Stimulated activated naive B cell treated with anti-CD40 and anti-IgM and Interleukin-4, amounts not matched to agents 10 μg/mL and 1 μg/mL and 100 μg/mL, for 72 hours (primary cell): ENCODE results near the gene RHBDL1.

Source experiments
- ATAC-seq, 2 donors: fragments of 150-1000 bp; cut with Tn5 transposase; replicated peaks; 2 replicates each; pipeline ENCODE4 v1.10.0; 2021; ENCODE audit warnings: moderate library complexity in 1 of 2
- DNase-seq: peaks from one replicate; pipeline ENCODE4 v3.0.0; 2021
- H3K27ac Mint-ChIP-seq: one replicate; pipeline ENCODE4 v1.8.0; 2022; ENCODE audit warnings: mild to moderate bottlenecking, mixed read lengths
- H3K27me3 Mint-ChIP-seq, 2 donors: one replicate each; pipeline ENCODE4 v1.8.0; 2022; ENCODE audit warnings: mixed read lengths in 2 of 2
- H3K36me3 Mint-ChIP-seq, 2 donors: one replicate each; pipeline ENCODE4 v1.8.0; 2022; ENCODE audit warnings: mixed read lengths in 2 of 2, mild to moderate bottlenecking in 1 of 2
- H3K4me1 Mint-ChIP-seq, 2 donors: one replicate each; pipeline ENCODE4 v1.8.0; 2022; ENCODE audit warnings: mixed read lengths in 2 of 2, mild to moderate bottlenecking in 1 of 2
- H3K4me3 Mint-ChIP-seq, 2 donors: one replicate each; pipeline ENCODE4 v1.8.0; 2022; ENCODE audit warnings: mild to moderate bottlenecking in 2 of 2, mixed read lengths in 2 of 2, moderate library complexity in 1 of 2
- H3K9me3 Mint-ChIP-seq, 2 donors: one replicate each; pipeline ENCODE4 v1.8.0; 2022; ENCODE audit warnings: mixed read lengths in 2 of 2, mild to moderate bottlenecking in 1 of 2

RHBDL1 gene

DNA sequence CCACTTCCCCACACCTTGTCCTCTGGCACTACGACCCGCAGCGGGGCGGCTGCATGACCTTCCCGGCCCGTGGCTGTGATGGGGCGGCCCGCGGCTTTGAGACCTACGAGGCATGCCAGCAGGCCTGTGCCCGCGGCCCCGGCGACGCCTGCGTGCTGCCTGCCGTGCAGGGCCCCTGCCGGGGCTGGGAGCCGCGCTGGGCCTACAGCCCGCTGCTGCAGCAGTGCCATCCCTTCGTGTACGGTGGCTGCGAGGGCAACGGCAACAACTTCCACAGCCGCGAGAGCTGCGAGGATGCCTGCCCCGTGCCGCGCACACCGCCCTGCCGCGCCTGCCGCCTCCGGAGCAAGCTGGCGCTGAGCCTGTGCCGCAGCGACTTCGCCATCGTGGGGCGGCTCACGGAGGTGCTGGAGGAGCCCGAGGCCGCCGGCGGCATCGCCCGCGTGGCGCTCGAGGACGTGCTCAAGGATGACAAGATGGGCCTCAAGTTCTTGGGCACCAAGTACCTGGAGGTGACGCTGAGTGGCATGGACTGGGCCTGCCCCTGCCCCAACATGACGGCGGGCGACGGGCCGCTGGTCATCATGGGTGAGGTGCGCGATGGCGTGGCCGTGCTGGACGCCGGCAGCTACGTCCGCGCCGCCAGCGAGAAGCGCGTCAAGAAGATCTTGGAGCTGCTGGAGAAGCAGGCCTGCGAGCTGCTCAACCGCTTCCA is 42.0 kb upstream of the RHBDL1 start:
- Mint-ChIP-seq H3K36me3 (peaks cover 6 to 13% of the 10 kb centered on the region in 2 donors), H3K27me3 (peaks cover 5 to 6% of the 10 kb centered on the region in 2 donors), H3K9me3 (peaks cover 0 to 2% of the 10 kb centered on the region in 2 donors), H3K27ac (no peak overlapping the region), H3K4me3 (no peak overlapping the region), H3K4me1 (peaks cover 15 to 18% of the 10 kb centered on the region in 2 donors)
- no peak for ATAC-seq
- no peak for DNase-seq

DNA sequence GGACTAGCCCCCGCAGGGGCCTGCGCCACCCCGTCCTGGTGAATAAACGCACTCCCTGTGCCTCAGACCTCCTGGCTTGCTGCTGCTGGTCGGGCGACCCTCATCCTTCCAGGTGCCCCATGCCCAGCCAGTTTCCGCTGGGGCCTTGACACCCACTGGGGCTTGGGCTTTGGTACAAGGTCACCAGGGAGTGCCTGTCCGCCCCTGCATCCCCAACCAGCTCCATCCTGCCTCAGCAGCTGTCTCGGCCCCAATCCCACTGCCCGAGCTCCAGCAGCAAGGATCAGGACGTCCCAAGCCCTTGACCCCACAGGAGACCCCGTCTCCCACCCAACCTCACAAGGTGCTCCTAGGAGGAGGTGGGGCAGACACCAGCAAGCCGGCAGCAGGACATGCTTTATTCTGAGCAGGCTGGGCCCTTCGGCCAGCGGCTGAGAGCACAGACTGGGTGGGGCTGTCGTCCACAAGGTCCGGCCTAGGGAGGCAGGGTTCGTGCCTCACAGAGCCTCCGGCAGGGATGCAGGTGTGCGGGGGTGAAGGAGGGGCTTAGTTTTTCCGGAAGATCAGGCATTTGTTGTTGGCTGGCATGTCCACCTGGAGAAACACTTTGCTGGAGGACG is 41.3 kb upstream of the RHBDL1 start:
- Mint-ChIP-seq H3K9me3 (peaks cover 0 to 2% of the 10 kb centered on the region in 2 donors), H3K27me3 (peaks cover 5 to 6% of the 10 kb centered on the region in 2 donors), H3K36me3 (peaks cover 6 to 7% of the 10 kb centered on the region in 2 donors), H3K4me3 (peak overlapping the region; percentile 53 to 61), H3K27ac (no peak overlapping the region), H3K4me1 (peaks cover 18 to 23% of the 10 kb centered on the region in 2 donors)
- no peak for DNase-seq
- ATAC-seq, result no peak

GRCh38 chr16:634996-635395 is 40.5 kb upstream of the RHBDL1 start:
- Mint-ChIP-seq H3K27ac (peak overlapping the region; percentile 62), H3K27me3 (peaks cover 5 to 6% of the 10 kb centered on the region in 2 donors), H3K4me3 (peak overlapping the region; percentile 78 to 80), H3K36me3 (peaks cover 6 to 7% of the 10 kb centered on the region in 2 donors), H3K9me3 (peaks cover 0 to 2% of the 10 kb centered on the region in 2 donors), H3K4me1 (peaks cover 18 to 24% of the 10 kb centered on the region in 2 donors)
- ATAC-seq, result no peak
- no peak for DNase-seq

- H3K4me1 Mint-ChIP-seq, result peaks cover 20 to 29% of the 10 kb centered on the region in 2 donors
- peaks cover 6 to 7% of the 10 kb centered on the region in 2 donors for H3K36me3 Mint-ChIP-seq
- H3K4me3 Mint-ChIP-seq, result peak overlapping the region; percentile 93 to 94
- peaks cover 5 to 6% of the 10 kb centered on the region in 2 donors for H3K27me3 Mint-ChIP-seq
- no peak overlapping the region for H3K27ac Mint-ChIP-seq
- ATAC-seq (peak; percentile 3 to 4), DNase-seq (no peak)
- H3K9me3 Mint-ChIP-seq, result peaks cover 0 to 2% of the 10 kb centered on the region in 2 donors
These were observed 39.8 kb upstream of the RHBDL1 start for GRCh38 chr16:635573-636205.

DNA sequence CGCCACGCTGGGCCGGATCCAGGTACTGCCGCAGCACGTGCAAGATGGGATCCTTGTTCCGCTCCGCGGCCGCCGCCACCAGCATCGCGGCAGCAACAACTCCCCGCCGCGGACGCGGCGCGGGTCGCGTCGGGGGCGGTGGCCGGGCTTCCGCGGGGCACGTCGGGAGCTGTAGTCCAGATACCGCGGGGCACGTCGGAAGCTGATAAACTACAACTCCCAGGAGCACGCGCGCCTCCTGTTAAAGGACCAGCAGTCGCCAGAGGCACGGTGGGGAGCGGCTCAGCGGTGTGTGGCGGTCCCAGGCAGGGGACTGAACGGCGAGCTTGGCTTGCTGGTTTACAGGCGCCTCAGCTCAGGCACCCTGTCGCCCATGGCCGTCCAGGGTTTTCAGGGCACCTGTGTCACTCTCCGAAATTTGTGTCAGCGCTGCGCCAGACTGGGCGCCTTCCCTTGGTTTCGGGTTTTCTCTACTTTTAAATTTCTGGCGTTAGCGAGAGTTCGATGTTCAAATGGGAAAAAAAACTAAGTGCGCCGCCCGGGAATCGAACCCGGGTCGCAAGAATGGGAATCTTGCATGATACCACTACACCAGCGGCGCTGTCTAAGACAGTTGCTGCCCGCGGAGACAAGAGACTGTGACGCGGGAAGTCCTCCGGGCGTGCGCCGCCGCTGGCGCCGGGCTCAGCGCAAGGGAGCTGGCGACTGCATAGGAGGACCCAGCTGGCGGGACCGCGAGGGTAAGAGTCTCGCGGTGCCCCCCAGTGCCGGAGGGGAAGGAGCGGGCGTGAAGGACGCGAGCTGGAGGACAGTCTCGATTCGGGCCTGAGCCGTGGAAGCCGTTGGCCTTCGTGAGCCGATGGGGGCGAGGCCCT is 39.0 kb upstream of the RHBDL1 start, which contains the start of gene METTL26:
Gene METTL26 (minus strand): TSS at position 100 of the 875 bp plus-strand sequence. CDS start 15 bp downstream, at position 85.
- peaks cover 20 to 29% of the 10 kb centered on the region in 2 donors for H3K4me1 Mint-ChIP-seq
- H3K4me3 Mint-ChIP-seq, result peak within 1 kb of the TSS; percentile 93 to 94
- peaks cover 0 to 2% of the 10 kb centered on the region in 2 donors for H3K9me3 Mint-ChIP-seq
- peak; percentile 91 to 92 for ATAC-seq
- peak; percentile 88 for DNase-seq
- H3K27ac Mint-ChIP-seq, result peak within 1 kb of the TSS; percentile 100
- H3K36me3 Mint-ChIP-seq, result peaks cover 6 to 7% of the 10 kb centered on the region in 2 donors
- peaks cover 5 to 6% of the 10 kb centered on the region in 2 donors for H3K27me3 Mint-ChIP-seq

GRCh38 chr16:637081-638018 is 38.1 kb upstream of the RHBDL1 start:
- Mint-ChIP-seq H3K4me3 (peak overlapping the region; percentile 93 to 94), H3K36me3 (peaks cover 4 to 7% of the 10 kb centered on the region in 2 donors), H3K27ac (peak overlapping the region; percentile 100), H3K4me1 (peaks cover 18 to 30% of the 10 kb centered on the region in 2 donors), H3K27me3 (peaks cover 5 to 6% of the 10 kb centered on the region in 2 donors), H3K9me3 (peaks cover 0 to 2% of the 10 kb centered on the region in 2 donors)
- peak in 1 of 2 donors; percentile 64 for ATAC-seq
- DNase-seq, result no peak

GRCh38 chr16:638034-638543 is 37.4 kb upstream of the RHBDL1 start:
- peaks cover 21 to 37% of the 10 kb centered on the region in 2 donors for H3K4me1 Mint-ChIP-seq
- DNase-seq, result no peak
- no peak for ATAC-seq
- no peak overlapping the region for H3K4me3 Mint-ChIP-seq
- H3K27ac Mint-ChIP-seq, result no peak overlapping the region
- H3K27me3 Mint-ChIP-seq, result peaks cover 5 to 6% of the 10 kb centered on the region in 2 donors
- peaks cover 0 to 2% of the 10 kb centered on the region in 2 donors for H3K9me3 Mint-ChIP-seq
- peaks cover 4 to 7% of the 10 kb centered on the region in 2 donors for H3K36me3 Mint-ChIP-seq

- Mint-ChIP-seq H3K27ac (no peak overlapping the region), H3K4me3 (no peak overlapping the region), H3K4me1 (peaks cover 23 to 44% of the 10 kb centered on the region in 2 donors), H3K36me3 (peaks cover 6 to 7% of the 10 kb centered on the region in 2 donors), H3K27me3 (peaks cover 5 to 6% of the 10 kb centered on the region in 2 donors), H3K9me3 (peaks cover 0 to 2% of the 10 kb centered on the region in 2 donors)
- ATAC-seq (no peak), DNase-seq (no peak)
These were observed 36.6 kb upstream of the RHBDL1 start for GRCh38 chr16:638836-639235.

- peak overlapping the region; percentile 59 for H3K27ac Mint-ChIP-seq
- peaks cover 11 to 17% of the 10 kb centered on the region in 2 donors for H3K36me3 Mint-ChIP-seq
- no peak for DNase-seq
- H3K9me3 Mint-ChIP-seq, result peaks cover 0 to 2% of the 10 kb centered on the region in 2 donors
- peaks cover 28 to 47% of the 10 kb centered on the region in 2 donors for H3K4me1 Mint-ChIP-seq
- H3K27me3 Mint-ChIP-seq, result peaks cover 5 to 6% of the 10 kb centered on the region in 2 donors
- no peak for ATAC-seq
- peak overlapping the region; percentile 60 to 77 for H3K4me3 Mint-ChIP-seq
These were observed 34.9 kb upstream of the RHBDL1 start for GRCh38 chr16:640614-641013.

DNA sequence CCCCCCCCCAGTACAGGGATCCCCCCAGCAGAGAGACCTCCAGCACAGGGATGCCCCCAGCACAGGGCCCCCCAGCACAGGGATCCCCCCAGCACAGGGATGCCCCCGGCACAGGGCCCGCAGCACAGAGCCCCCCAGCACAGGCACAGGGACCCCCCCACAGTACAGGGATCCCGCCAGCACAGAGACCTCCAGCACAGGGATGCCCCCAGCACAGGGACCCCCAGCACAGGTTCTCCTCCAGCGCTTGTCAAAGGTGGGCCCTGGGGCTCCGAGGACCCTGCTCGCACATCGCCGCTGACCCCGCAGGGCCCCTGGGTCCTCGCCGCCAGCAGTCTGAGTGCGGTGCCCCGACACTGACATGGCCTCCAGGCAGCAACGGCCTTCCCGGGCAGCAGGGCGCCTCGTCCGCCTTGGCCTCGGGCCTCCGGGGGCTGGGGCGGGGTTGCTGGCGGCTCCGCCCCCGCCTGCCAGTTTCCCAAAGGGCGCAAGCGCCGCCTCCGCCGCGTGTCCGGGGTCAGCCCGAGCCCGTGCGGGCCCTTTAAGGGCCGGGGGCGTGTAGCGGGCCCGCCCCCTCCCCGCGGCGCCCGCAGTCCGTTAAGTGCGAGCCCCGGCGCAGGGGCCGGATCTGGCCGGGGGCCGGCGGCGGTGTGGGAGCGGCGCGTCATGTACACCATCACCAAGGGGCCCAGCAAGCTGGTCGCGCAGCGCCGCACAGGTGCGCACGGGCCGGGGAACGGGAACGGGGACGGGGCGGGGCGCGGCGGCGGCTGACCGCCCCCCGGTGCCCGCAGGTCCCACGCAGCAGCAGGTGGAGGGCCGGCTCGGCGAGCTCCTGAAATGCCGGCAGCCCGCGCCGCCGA is 33.9 kb upstream of the RHBDL1 start, which contains the start of gene MCRIP2:
Gene MCRIP2 (plus strand): TSS at position 503 of the 863 bp plus-strand sequence. CDS start 164 bp downstream, at position 667.
- peaks cover 0 to 2% of the 10 kb centered on the region in 2 donors for H3K9me3 Mint-ChIP-seq
- DNase-seq (peak; percentile 78), ATAC-seq (peak; percentile 64 to 65)
- peak within 1 kb of the TSS; percentile 83 to 84 for H3K4me3 Mint-ChIP-seq
- H3K4me1 Mint-ChIP-seq, result peaks cover 24 to 50% of the 10 kb centered on the region in 2 donors
- peaks cover 11 to 13% of the 10 kb centered on the region in 2 donors for H3K36me3 Mint-ChIP-seq
- peak within 1 kb of the TSS; percentile 73 for H3K27ac Mint-ChIP-seq
- H3K27me3 Mint-ChIP-seq, result peaks cover 3 to 4% of the 10 kb centered on the region in 2 donors

DNA sequence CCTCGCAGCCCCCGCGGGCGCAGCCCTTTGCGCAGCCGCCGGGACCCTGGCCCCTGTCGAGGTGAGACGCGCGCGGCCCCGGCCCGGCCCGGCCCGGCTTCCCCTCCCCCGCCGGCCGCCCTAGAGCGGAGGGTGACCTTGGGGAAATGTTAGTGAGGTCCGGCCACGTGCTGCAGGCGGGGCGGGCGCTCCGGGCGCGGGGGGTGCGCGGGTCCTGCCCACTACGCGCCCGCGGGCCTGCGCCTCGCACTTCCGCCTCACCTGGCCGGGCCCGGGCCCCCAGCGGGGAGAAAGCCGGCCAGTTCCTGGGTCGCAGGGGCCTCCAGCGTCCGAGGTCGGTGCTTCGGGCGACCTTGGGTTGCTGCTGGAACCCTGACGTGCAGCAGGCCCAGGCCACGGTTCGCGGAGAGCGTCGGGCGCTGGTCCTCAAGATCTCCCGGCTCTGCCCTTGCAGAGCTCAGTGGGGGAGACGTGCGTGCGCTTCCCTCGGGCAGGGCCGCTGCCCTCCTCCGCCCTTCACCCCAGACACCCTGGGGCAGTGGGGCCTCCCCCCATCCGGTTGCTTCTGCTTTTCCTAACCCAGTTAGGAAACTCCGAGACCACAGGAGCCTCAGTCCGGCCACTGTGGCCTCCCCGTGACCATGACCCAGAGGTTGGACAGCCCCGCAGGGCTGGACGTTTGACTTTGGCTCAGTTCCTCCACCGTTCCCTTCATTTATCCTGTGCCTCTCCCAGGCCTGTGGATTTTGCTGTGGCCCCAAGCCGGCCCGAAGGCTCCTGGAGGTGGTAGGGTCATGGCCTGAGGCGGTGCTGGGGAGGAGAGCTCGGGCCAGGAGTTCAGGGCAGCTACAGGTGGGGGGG is 33.1 kb upstream of the RHBDL1 start:
- peaks cover 23 to 54% of the 10 kb centered on the region in 2 donors for H3K4me1 Mint-ChIP-seq
- H3K27me3 Mint-ChIP-seq, result no peaks in the 10 kb centered on the region
- DNase-seq (peak; percentile 43), ATAC-seq (peak; percentile 63 to 67)
- no peaks in the 10 kb centered on the region for H3K9me3 Mint-ChIP-seq
- H3K27ac Mint-ChIP-seq, result peak overlapping the region; percentile 73
- H3K4me3 Mint-ChIP-seq, result peak overlapping the region; percentile 83 to 84
- peaks cover 7 to 10% of the 10 kb centered on the region in 2 donors for H3K36me3 Mint-ChIP-seq
